Measurements from ENCODE around the gene FMNL2.

The FMNL2 gene

GRCh38 chr2:152405206-152406118 lies 70.5 kb downstream of the FMNL2 start:
- no peak for DNase-seq

DNA sequence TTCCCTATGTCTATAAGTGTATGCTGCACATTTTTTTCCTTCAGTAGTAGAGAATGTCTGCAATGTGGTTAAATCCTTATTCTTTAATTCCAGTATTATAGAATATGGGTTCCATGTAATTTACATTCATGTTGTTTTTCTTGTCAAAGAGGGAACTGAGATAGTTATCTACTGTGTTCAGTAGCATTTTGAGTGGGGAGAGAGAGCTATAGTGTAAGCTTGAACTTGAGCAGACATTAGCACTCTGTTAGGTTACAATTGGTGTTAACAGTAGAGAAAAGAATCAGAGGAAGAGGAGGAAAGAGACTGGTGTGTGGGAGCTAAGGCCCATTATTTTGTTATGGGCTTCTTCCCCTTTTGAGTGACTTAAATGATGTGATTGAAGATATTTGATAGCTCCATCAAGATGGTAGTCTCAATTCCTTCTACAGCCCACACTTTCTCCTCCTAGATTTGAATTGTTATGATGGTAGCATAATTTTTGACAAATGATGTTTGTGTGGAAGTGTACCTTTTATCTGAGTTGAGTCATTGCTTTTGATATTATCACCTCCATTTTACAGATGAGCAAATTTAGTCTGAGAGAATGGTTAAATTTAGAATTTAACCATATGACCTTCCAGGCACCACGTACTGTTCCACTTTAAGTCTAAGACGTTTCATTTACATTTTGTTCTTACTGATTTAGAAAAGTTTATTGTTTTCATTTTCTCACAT lies 71.3 kb downstream of the FMNL2 start:
- no peak for DNase-seq

- DNase-seq, result no peak
These were observed 71.8 kb downstream of the FMNL2 start for GRCh38 chr2:152406836-152407161.

GRCh38 chr2:152407204-152407721 lies 72.3 kb downstream of the FMNL2 start:
- no peak for DNase-seq

DNA sequence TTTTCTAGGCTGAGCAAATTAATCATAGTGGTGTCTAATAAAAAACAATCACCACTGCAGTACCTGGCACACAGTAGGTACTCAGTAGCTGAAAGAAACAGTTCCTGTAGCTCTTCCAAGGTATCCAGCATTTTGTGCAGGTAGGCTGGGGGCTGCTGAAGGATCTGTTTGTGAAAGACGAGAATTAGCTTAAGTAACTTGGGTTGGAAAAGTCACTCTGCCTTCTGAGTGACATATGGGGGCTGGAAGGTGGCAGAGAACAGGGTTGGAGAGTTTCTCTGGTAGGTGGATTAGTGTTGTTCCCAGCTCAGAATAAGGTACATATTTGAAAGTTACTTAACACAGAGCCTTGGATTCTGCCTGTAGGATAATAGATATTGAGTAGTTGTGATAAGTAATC lies 72.8 kb downstream of the FMNL2 start:
- DNase-seq, result no peak

- no peak for DNase-seq
These were observed 73.3 kb downstream of the FMNL2 start for GRCh38 chr2:152408254-152408653.

DNA sequence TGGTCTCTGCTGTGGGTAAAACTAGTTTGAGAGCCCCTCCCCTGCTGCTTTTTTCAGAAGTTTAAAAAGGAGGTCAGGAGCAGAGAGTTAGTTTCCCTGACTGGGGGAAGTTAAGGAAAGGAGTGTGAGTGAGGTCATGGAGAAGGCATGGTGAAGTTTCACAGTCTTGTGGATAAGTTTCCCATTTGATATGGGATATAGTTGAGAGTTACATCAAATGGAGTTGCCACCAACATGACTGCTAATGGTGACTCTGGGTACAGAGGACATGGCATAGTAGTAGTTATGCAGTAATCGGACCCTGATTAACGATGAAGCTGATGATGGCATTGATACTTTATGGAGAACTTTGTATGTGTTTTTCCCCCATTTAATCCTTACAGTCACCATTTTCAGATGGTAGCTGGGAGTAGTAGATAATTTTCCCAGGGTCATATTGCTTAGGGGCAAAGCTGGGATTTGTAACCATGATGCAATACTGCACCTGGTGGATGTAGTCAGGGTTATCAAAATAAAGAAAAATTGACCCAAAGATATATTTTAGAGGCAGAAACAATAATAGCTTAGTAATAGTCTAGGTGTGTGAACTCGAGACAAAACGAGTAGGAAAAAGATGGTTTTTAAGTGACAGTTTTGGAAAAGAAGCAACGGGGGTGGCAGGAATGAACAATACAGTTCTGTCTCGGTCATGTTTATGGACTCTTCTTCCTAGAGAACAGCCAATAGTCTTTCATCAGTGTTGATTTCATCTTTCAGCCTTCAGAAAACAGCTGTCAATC lies 74.6 kb downstream of the FMNL2 start:
- DNase-seq, result no peak

GRCh38 chr2:152410165-152410597 lies 75.2 kb downstream of the FMNL2 start:
- no peak for DNase-seq

DNA sequence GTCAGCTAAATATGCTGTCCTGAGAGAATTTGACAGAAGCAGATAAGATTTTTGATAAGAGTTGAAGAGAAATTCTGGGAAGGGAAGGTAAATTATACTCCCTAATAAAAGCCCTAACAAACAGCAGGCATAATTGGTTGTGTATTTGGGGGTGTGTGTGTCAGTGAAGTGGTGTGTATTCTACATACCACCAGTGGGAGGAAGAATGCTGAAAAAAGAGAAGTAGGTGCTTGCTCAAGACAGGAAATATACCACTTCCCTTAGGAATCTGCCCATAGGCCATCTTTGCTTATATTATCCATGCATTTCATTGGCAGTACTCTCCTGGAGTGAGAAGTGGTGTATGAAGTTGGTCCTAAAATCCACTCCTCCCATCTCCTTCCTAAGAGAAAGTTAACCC lies 76.2 kb downstream of the FMNL2 start:
- no peak for DNase-seq

DNA sequence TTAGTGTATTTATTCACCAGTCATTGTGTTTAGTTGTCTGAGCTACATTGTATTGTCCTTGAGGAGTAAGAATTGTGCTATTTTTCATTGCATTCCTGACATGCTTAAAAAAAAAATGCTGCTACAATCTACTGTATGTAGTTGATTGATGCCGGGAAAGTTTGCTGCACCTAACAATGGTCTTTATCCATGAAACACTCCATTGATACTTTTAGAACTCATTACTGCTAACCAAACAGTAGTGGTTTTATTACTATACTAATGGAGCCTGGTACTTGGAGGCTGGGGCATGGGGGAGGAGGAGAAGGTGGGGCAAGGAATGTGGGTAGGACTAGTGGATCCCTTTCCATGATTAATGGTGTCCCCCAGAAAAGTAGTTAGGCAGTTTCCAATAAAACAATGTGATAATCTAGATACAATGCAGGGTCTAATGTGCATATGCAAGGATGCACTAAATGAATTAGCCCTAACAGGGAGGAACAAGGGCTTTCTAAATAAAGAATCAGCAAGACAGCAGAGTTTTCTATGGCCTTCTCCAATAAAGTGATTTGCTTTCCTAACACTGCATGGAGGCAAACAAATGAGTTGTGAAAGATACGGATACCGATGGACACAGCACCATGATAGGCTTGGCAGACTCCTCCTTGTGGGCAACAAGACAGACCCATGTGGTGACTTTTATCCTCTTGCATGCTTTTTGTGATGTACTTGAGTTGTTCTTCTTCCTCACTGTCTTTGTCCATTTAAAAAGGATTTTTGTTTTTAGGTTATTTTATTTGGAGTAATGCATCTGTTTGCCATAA lies 78.5 kb downstream of the FMNL2 start:
- DNase-seq, result no peak

DNA sequence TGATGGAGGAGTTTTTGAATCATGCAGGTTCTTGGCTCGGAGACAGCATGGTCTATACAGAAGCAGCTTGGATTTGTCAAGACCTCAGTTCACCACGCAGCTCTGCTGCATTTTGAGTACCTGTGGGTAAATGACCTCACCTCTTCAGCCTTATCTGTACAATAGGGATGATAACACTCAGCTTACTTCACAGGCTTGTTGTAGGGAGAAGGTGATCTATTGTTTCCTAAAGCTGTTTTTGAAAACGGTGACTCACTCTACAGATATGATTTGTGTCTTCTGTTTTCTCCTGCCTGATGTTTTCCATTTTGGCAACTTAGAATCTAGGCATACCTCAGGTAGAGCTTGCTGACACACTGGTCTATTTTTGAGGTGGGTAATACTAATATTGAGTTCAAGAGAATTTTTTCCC lies 80.3 kb downstream of the FMNL2 start:
- no peak for DNase-seq

DNA sequence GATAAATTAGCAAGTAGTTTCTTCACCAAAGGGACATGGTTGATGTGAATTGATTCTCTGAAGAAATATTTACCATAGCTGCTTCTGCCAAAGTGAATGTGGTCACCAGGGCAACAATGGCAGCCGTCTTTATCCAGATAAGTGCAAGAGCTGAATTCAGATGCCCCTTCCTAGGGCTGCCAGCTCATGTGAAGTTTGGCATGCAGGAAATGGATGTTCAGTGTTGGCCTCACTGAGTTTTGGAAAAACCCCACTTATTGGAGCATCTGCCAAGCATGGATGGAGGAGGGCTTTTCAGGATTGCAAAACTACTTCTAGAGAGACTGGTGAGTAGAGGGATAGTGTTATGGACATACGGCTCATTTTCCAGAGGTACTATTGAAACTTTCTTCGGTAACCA lies 80.8 kb downstream of the FMNL2 start:
- DNase-seq, result no peak

DNA sequence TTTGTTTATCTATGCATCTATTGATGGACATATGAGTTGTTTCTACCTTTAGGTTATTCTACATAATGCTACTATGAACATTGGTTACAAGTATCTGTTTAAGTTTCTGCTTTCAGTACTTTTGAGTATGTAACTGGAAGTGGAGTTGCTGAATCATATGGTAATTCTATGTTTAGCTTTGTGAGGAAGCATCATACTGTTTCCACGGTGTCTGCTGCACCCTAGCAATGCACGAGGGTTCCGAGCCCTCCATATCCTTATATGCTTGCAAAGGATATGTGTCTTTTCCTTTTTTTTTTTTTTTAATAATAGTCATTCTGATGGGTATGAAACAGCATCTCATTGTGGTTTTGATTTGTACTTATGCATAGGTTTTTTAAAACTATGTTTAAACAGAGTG lies 83.7 kb downstream of the FMNL2 start:
- DNase-seq, result no peak

DNA sequence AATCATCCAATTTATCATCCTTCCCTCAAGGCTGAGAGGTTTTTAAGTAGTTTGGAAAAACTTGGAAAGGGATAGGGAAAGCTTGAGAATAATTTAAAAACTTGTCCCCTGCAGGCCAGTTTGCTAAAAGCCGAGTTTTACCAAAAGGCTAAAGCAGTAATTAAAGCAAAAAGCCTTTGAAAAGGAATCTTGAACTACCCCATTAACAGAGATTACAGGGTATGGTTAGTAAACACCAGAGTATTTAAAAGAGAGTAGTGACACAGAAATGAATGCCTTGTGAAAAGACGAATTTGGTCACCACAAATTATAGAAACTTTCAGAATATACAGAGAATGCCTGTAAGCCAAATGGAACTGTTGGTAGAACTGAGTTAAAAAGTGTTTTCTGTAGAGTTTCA lies 85.0 kb downstream of the FMNL2 start:
- no peak for DNase-seq

GRCh38 chr2:152420363-152420762 lies 85.4 kb downstream of the FMNL2 start:
- DNase-seq, result no peak

GRCh38 chr2:152420936-152421335 lies 86.0 kb downstream of the FMNL2 start:
- DNase-seq, result no peak

DNA sequence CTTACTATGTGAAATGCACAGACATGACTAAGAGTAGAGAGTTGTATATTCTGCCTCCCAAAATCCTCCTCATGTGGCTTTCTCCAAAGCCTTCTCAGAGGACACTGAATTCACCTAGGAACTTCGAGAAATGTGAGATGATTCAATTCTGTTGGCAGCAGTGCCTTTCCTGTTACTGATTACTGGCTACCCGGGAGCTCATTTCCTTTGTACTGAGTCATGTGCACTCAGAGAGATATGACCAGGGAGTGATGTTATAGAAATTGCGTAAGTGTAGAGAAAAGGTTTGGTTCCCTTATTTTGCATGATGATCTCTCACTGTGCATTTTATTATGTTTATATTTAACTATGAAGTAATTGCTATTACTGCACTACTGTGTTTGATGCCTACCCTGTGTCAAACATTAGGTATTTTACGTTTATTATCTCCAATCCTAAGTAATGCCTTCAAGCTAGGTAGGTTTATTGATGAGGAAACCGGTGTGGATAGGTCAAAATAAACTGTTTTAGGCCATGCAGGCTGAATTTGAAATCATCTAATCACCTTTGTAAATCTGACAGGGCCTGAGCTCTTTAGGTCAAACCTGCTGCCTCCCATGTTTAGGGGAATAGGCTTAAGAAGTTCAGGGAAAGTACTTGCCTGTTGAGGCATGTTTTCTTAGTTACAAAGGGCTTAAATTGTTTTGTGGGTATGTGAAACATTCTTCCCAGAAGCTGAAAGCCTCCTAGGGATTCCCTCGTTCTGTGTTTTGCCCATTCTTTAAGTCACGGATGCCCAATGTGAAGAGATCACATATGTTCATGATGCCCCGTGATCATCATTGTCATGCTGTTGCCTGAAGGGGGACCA lies 86.8 kb downstream of the FMNL2 start:
- DNase-seq, result no peak

DNA sequence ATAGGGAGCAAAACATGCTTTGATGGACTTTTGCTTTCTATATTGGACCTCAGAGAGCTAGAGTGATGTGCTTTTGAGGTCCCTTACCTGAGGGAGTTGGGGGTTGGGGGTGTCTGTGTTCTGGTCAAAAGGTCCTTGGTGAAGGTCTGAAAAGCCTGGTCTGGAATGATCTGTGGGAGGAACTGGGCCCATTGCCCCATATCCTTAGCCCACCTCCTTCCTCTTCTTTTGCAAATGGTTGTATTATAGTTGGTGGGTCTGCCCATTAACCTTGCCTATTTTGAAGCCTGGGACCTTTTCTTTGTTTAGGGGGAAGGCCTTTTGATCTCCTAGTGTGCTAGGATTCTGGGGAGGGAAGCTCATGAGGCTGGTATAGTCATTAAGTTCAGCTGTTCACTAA lies 88.7 kb downstream of the FMNL2 start:
- DNase-seq, result no peak

DNA sequence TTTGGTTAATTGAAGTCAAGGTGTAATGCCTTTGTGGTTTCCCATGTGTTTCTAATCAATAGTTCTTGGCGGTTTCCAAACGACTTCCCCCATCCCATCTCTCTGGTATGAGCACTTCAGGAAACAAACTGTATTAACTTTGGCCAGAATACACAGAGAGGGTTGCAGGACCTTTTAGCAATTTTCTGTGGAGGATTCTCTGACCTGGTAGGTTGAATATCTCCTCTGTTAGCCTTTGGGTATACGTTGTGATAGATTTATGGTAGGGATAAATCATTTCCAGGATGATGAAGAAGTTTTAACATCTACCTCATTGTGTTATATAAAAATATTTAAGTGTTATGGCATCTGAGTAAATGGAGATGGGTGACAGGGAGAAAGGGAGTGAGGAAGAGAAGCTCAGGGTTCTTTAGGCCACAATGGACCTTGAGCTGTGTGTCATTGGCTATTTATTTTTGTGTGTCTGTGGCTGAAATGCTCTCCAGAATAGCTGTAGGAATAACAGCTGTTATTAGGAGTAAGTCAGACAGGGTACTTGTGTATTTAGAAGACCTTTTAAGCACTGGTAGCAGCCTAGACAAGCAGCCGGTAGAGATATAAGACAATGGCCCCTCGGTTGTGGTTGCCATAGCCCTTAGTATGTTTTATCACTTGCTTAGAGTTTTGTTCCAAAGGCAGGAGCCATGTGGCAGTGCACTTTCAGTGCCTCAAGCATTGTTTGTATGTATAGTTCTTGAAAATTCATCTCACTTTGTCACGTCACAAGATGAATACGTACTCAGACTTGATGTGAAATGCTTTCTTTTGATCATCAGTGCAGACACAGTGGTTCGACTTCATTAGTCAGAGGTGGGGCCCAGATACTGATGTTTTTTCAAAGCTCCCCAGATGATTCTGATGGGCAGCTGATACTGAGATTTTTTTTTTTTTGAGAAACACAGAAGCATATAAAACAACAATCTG lies 91.1 kb downstream of the FMNL2 start:
- no peak for DNase-seq

DNA sequence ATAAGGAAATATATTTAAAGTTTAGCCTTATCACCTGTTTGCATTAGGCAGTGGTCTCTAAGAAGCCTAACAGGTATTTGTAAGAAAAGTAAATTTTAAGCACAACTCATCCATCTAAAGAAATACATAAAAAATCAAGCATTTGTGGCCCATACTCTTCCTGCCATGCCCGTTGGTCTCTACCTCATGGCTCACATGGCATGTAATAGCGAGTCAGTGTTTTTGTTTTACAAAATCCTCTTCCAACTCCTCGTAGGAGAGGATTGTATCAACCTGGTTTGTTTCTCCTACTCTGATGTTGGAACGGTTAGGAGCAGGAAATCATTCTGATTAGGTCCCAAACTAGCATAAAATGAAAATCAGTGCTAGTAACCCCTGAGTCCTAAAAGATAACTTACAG lies 91.8 kb downstream of the FMNL2 start:
- DNase-seq, result no peak
